Right lung (tissue), 5 donors: ENCODE data around the gene C10orf143. TPM values are rescaled to one million over a fixed set of nuclear protein-coding genes. Genes with fewer than 3 reads are reported as not detected.
A peak's percentile ranks its signal among the peaks of the same experiment; 100 is the strongest.

Experiments used
- DNase-seq, 2 donors: peaks; one replicate each; pipeline ENCODE4 v3.0.0-alpha.2; 2013
- polyA plus RNA-seq, 5 donors: library from polyadenylated mRNA; unstranded; fragments of 120-200 nt; gene quantifications; one replicate each; pipeline versions ENCODE4 v1.2.1 to v1.2.3, GENCODE V29; 2013; ENCODE audit warnings: inconsistent platforms in 1 of 5, low replicate concordance in 1 of 5; ENCODE audit not compliant: insufficient read length in 5 of 5, insufficient read depth in 1 of 5

The C10orf143 gene
- polyA plus RNA-seq, 5 donors, result 4.1 to 5.8 (median 5.5) TPM

- DNase-seq, result no peak
Observed at GRCh38 chr10:130016095-130016494, 94.5 kb downstream of the C10orf143 start.

DNA sequence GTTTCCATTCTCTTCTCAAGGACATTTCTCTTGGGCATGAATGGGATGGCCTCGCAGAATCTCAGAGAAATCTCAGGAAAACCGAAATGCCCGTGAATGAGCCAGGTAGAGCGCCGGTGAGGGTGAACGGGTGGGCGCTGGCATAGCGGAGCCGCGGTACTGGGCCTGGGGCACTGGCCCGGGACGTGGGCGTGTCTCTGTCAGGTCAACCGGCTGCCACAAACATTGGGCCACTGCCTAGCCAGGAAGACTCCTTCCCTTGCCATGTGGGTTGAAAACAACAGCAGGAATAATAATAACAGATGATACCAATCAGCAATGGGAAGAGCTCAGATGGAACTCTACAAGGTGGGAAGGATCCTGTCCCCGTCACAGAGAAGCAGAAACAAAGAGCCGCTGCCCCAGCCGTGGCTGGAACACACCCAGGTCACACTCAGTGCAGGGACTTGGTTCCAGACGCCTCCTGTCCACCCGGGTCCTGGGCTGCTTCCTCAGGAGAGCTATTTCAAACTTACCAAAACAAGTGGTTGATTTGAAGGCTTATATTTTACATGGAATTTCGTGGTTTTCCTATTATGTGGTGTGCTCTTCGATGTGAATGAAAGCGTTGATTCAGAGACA is 95.4 kb downstream of the C10orf143 start:
- no peak for DNase-seq

GRCh38 chr10:130014263-130015074 is 96.2 kb downstream of the C10orf143 start:
- DNase-seq, result peak in 1 of 2 donors; percentile 22

Other genes starting within 250 kb of the C10orf143 start
- 1 to 10 TPM; 1.3 to 4.1 (median 1.7) TPM for gene EBF3, start 146.6 kb downstream of the C10orf143 start, polyA plus RNA-seq
- 10 to 100 TPM; 74.2 to 98.1 (median 80.2) TPM for gene GLRX3, start 25.6 kb upstream of the C10orf143 start, polyA plus RNA-seq